ENCODE data around the gene HMOX2.
A peak's percentile ranks its signal among the peaks of the same experiment; 100 is the strongest.

The HMOX2 gene

GRCh38 chr16:4525634-4526277, 49.6 kb downstream of the HMOX2 start:
- no peak overlapping the region for H3K4me3 ChIP-seq (replicated peaks; ENCODE audit: low read depth, low read length)
- TF ChIP-seq CTCF (IDR thresholded peaks at IDR 0.05; ENCODE audit: low read length, missing control alignments) = no peak
- no peak for DNase-seq (ENCODE audit: low read depth)

- no peak overlapping the region for H3K4me3 ChIP-seq (replicated peaks; ENCODE audit: low read depth, low read length)
- DNase-seq (ENCODE audit: low read depth) = peak; percentile 16
- no peak for TF ChIP-seq CTCF (IDR thresholded peaks at IDR 0.05; ENCODE audit: low read length, missing control alignments)
Observed at GRCh38 chr16:4529085-4530060, 53.2 kb downstream of the HMOX2 start.

GRCh38 chr16:4531811-4532210, 55.6 kb downstream of the HMOX2 start:
- no peak for DNase-seq (ENCODE audit: low read depth)
- no peak overlapping the region for H3K4me3 ChIP-seq (replicated peaks; ENCODE audit: low read depth, low read length)
- no peak for TF ChIP-seq CTCF (IDR thresholded peaks at IDR 0.05; ENCODE audit: low read length, missing control alignments)

- DNase-seq (ENCODE audit: low read depth) = no peak
- H3K4me3 ChIP-seq (replicated peaks; ENCODE audit: low read depth, low read length) = no peak overlapping the region
- TF ChIP-seq CTCF (IDR thresholded peaks at IDR 0.05; ENCODE audit: low read length, missing control alignments) = no peak
Observed at GRCh38 chr16:4532238-4532637, 56.0 kb downstream of the HMOX2 start.

GRCh38 chr16:4533490-4533889, 57.3 kb downstream of the HMOX2 start:
- no peak for DNase-seq (ENCODE audit: low read depth)
- no peak overlapping the region for H3K4me3 ChIP-seq (replicated peaks; ENCODE audit: low read depth, low read length)
- no peak for TF ChIP-seq CTCF (IDR thresholded peaks at IDR 0.05; ENCODE audit: low read length, missing control alignments)

GRCh38 chr16:4534151-4534790, 58.1 kb downstream of the HMOX2 start:
- DNase-seq (ENCODE audit: low read depth) = no peak
- TF ChIP-seq CTCF (IDR thresholded peaks at IDR 0.05; ENCODE audit: low read length, missing control alignments) = no peak
- H3K4me3 ChIP-seq (replicated peaks; ENCODE audit: low read depth, low read length) = no peak overlapping the region

Measured in fibroblast of pulmonary artery (primary cell).